Mesendoderm (in vitro differentiated cells): ENCODE data around the gene MCOLN1. TPM values are rescaled to one million over a fixed set of nuclear protein-coding genes. Genes with fewer than 3 reads are reported as not detected.

Experiments
- DNase-seq: peaks from one replicate; pipeline ENCODE4 v3.0.0; 2013
- H2AK5ac ChIP-seq: 2 replicates; pipeline ENCODE4 v1.6.1; 2013; ENCODE audit warnings: low read length, inconsistent platforms
- H2BK120ac ChIP-seq: 2 replicates; pipeline ENCODE4 v1.6.1; 2013; ENCODE audit warnings: low read depth, mild to moderate bottlenecking, low read length, moderate library complexity, mixed read lengths
- H2BK15ac ChIP-seq: replicated peaks from 2 replicates; pipeline ENCODE4 v1.6.1; 2013; ENCODE audit warnings: low read depth, mild to moderate bottlenecking, moderate library complexity
- H2BK5ac ChIP-seq: 2 replicates; pipeline ENCODE4 v1.6.1; 2013; ENCODE audit warnings: low read length, inconsistent platforms
- H3K18ac ChIP-seq: 2 replicates; pipeline ENCODE4 v1.6.1; 2013; ENCODE audit warnings: mild to moderate bottlenecking, low read length, mixed read lengths
- H3K23ac ChIP-seq: one replicate; pipeline ENCODE4 v1.6.1; 2013; ENCODE audit warnings: low read length
- H3K27ac ChIP-seq: 2 replicates; pipeline ENCODE4 v1.5.1; 2013; ENCODE audit warnings: low read depth, mild to moderate bottlenecking, inconsistent platforms, low read length, moderate library complexity
- H3K27me3 ChIP-seq: 2 replicates; pipeline ENCODE4 v1.6.1; 2013; ENCODE audit warnings: low read length, control low read depth, mild to moderate bottlenecking, inconsistent platforms; ENCODE audit not compliant: insufficient read depth, poor library complexity
- H3K36me3 ChIP-seq: 2 replicates; pipeline ENCODE4 v1.6.1; 2013; ENCODE audit warnings: low read length, inconsistent platforms; ENCODE audit not compliant: control insufficient read depth, insufficient read depth
- H3K4ac ChIP-seq: one replicate; pipeline ENCODE4 v1.6.1; 2013; ENCODE audit warnings: low read depth, mild to moderate bottlenecking, low read length, moderate library complexity
- H3K4me1 ChIP-seq: 2 replicates; pipeline ENCODE4 v1.6.1; 2013; ENCODE audit warnings: low read depth, low read length, inconsistent platforms; ENCODE audit not compliant: control insufficient read depth
- H3K4me2 ChIP-seq: 2 replicates; pipeline ENCODE4 v1.6.1; 2013; ENCODE audit warnings: low read length
- H3K4me3 ChIP-seq: 2 replicates; pipeline ENCODE4 v1.5.1; 2013; ENCODE audit warnings: mild to moderate bottlenecking, low read length
- H3K56ac ChIP-seq: one replicate; pipeline ENCODE4 v1.6.1; 2013; ENCODE audit warnings: low read length
- H3K79me1 ChIP-seq: 2 replicates; pipeline ENCODE4 v1.6.1; 2013; ENCODE audit warnings: low read length, inconsistent platforms
- H3K79me2 ChIP-seq: 2 replicates; pipeline ENCODE4 v1.6.1; 2013; ENCODE audit warnings: mild to moderate bottlenecking, low read length; ENCODE audit not compliant: control insufficient read depth, insufficient read depth
- H3K9ac ChIP-seq: 2 replicates; pipeline ENCODE4 v1.6.1; 2013; ENCODE audit warnings: low read length, inconsistent platforms
- H4K5ac ChIP-seq: one replicate; pipeline ENCODE4 v1.6.1; 2013; ENCODE audit warnings: low read length
- H4K8ac ChIP-seq: one replicate; pipeline ENCODE4 v1.6.1; 2013; ENCODE audit warnings: low read depth, mild to moderate bottlenecking, control low read depth, low read length, moderate library complexity
- WGBS: extraction: QIAGEN DNeasy Blood & Tissue Kit; methylation state at CpG from one replicate; pipeline ENCODE4 v1.1.7; 2013; ENCODE audit warnings: low lambda C conversion rate, missing lambda C conversion rate; ENCODE audit not compliant: insufficient coverage; ENCODE audit errors: extremely low coverage; 5-methylcytosine and 5-hydroxymethylcytosine counted together
- polyA plus RNA-seq, 2 experiments: library from polyadenylated mRNA; stranded (reverse); fragments of 200-250 nt; gene quantifications; one replicate each; pipeline ENCODE4 v1.2.3, GENCODE V29; 2013

The MCOLN1 gene
- polyA plus RNA-seq (2013, experiment 1 of 2): 13.6 TPM
- polyA plus RNA-seq (2013, experiment 2 of 2): 14.1 TPM

GRCh38 chr19:7522072-7522922, at the start of gene MCOLN1:
Gene MCOLN1 (plus strand): TSS chr19:7522624. CDS start chr19:7522751, 127 bp downstream.
- Histone ChIP-seq H2AK5ac (no peak within 1 kb of the TSS), H3K4me2 (peak within 1 kb of the TSS; percentile 84), H3K27ac (no peak within 1 kb of the TSS), H3K4ac (peak within 1 kb of the TSS; percentile 8), H4K8ac (no peak within 1 kb of the TSS), H3K4me3 (peak within 1 kb of the TSS; percentile 69), H3K56ac (peak within 1 kb of the TSS; percentile 86), H3K4me1 (peaks cover 3% of the 10 kb centered on the region), H2BK15ac (no peak within 1 kb of the TSS), H3K18ac (peak within 1 kb of the TSS; percentile 18), H3K79me2 (no peaks in the 10 kb centered on the region), H3K23ac (no peak within 1 kb of the TSS), H3K27me3 (no peaks in the 10 kb centered on the region), H4K5ac (no peak within 1 kb of the TSS), H2BK120ac (no peak within 1 kb of the TSS), H3K79me1 (no peaks in the 10 kb centered on the region), H2BK5ac (no peak within 1 kb of the TSS), H3K36me3 (no peaks in the 10 kb centered on the region), H3K9ac (peak within 1 kb of the TSS; percentile 67)
- peak; percentile 98 for DNase-seq
- no CpG with 5 or more reads among the region's 65 CpGs for WGBS

GRCh38 chr19:7475665-7476064, 46.8 kb upstream of the MCOLN1 start:
- H3K27ac ChIP-seq: no peak overlapping the region
- no peaks in the 10 kb centered on the region for H3K27me3 ChIP-seq
- H4K8ac ChIP-seq: no peak overlapping the region
- no peak overlapping the region for H3K9ac ChIP-seq
- H3K18ac ChIP-seq: no peak overlapping the region
- no CpG with 5 or more reads among the region's 6 CpGs for WGBS
- H2AK5ac ChIP-seq: no peak overlapping the region
- no peaks in the 10 kb centered on the region for H3K79me2 ChIP-seq
- H3K4me3 ChIP-seq: no peak overlapping the region
- H2BK15ac ChIP-seq: no peak overlapping the region
- no peaks in the 10 kb centered on the region for H3K36me3 ChIP-seq
- H2BK5ac ChIP-seq: no peak overlapping the region
- H2BK120ac ChIP-seq: no peak overlapping the region
- no peak overlapping the region for H3K4me2 ChIP-seq
- no peak overlapping the region for H3K4ac ChIP-seq
- H4K5ac ChIP-seq: no peak overlapping the region
- no peak overlapping the region for H3K56ac ChIP-seq
- no peak for DNase-seq
- H3K4me1 ChIP-seq: no peaks in the 10 kb centered on the region
- no peak overlapping the region for H3K23ac ChIP-seq
- no peaks in the 10 kb centered on the region for H3K79me1 ChIP-seq

- no CpG with 5 or more reads among the region's 7 CpGs for WGBS
- no peak overlapping the region for H3K4me3 ChIP-seq
Observed at GRCh38 chr19:7476241-7476640, 46.2 kb upstream of the MCOLN1 start.

GRCh38 chr19:7476777-7477494, 45.5 kb upstream of the MCOLN1 start:
- Histone ChIP-seq H3K4me3 (no peak overlapping the region), H3K27ac (no peak overlapping the region), H2BK120ac (no peak overlapping the region), H4K5ac (no peak overlapping the region), H2BK15ac (no peak overlapping the region), H3K56ac (no peak overlapping the region), H3K9ac (no peak overlapping the region), H3K4me2 (no peak overlapping the region), H2AK5ac (no peak overlapping the region), H3K27me3 (no peaks in the 10 kb centered on the region), H2BK5ac (no peak overlapping the region), H3K23ac (no peak overlapping the region), H3K79me2 (no peaks in the 10 kb centered on the region), H3K4ac (no peak overlapping the region), H3K36me3 (no peaks in the 10 kb centered on the region), H3K79me1 (no peaks in the 10 kb centered on the region), H3K4me1 (no peaks in the 10 kb centered on the region), H4K8ac (no peak overlapping the region), H3K18ac (no peak overlapping the region)
- no peak for DNase-seq
- no CpG with 5 or more reads among the region's 35 CpGs for WGBS

More at GRCh38 chr19:7476241-7476640, 46.2 kb upstream of the MCOLN1 start:
- Histone ChIP-seq H3K4me1 (no peaks in the 10 kb centered on the region), H3K4ac (no peak overlapping the region), H3K56ac (no peak overlapping the region), H3K4me2 (no peak overlapping the region), H2BK15ac (no peak overlapping the region), H3K27me3 (no peaks in the 10 kb centered on the region), H3K79me1 (no peaks in the 10 kb centered on the region), H3K79me2 (no peaks in the 10 kb centered on the region), H4K5ac (no peak overlapping the region), H2BK120ac (no peak overlapping the region), H2BK5ac (no peak overlapping the region), H3K9ac (no peak overlapping the region), H3K23ac (no peak overlapping the region), H3K27ac (no peak overlapping the region), H3K36me3 (no peaks in the 10 kb centered on the region), H3K18ac (no peak overlapping the region), H4K8ac (no peak overlapping the region), H2AK5ac (no peak overlapping the region)
- DNase-seq: no peak

GRCh38 chr19:7477758-7478157, 44.7 kb upstream of the MCOLN1 start:
- Histone ChIP-seq H3K4ac (no peak overlapping the region), H3K79me2 (no peaks in the 10 kb centered on the region), H2AK5ac (no peak overlapping the region), H3K4me2 (no peak overlapping the region), H3K56ac (no peak overlapping the region), H3K23ac (no peak overlapping the region), H2BK5ac (no peak overlapping the region), H3K9ac (no peak overlapping the region), H3K4me3 (no peak overlapping the region), H4K8ac (no peak overlapping the region), H2BK15ac (no peak overlapping the region), H3K4me1 (no peaks in the 10 kb centered on the region), H4K5ac (no peak overlapping the region), H3K79me1 (no peaks in the 10 kb centered on the region), H3K36me3 (no peaks in the 10 kb centered on the region), H3K18ac (no peak overlapping the region), H3K27ac (no peak overlapping the region), H3K27me3 (no peaks in the 10 kb centered on the region), H2BK120ac (no peak overlapping the region)
- WGBS: no CpG with 5 or more reads among the region's 10 CpGs
- DNase-seq: no peak
